Effector CD4-positive, alpha-beta T cell (primary cell): ENCODE results near the gene DOC2B.
"Not testable (repeated sequence)": the region's sequence is repeated elsewhere in the genome, so short reads cannot be mapped to it uniquely, and the experiment has no call there.

Source experiments
- DNase-seq: peaks from one replicate; pipeline ENCODE4 v3.0.0-alpha.2; 2020

The DOC2B gene

DNA sequence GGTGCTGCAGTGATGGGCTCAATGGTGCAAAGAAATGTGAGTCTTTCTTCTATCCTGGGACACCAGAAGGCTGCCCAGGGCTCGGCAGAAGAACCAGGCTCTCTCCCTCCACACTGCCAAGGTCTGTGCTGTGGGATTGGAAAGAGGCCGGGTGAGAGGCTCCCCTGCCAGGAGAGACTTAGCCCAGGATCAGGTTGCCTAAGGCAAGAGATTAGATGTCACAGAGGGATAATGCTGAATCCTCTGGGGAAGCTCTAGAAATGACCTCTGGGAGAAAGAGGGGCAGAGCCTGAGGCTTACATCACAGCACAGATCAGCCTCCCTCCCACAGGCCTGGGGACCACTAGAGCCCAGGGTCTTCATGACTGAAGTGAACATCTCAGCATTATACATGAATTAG lies 5.7 kb upstream of the DOC2B start:
- no peak for DNase-seq

DNA sequence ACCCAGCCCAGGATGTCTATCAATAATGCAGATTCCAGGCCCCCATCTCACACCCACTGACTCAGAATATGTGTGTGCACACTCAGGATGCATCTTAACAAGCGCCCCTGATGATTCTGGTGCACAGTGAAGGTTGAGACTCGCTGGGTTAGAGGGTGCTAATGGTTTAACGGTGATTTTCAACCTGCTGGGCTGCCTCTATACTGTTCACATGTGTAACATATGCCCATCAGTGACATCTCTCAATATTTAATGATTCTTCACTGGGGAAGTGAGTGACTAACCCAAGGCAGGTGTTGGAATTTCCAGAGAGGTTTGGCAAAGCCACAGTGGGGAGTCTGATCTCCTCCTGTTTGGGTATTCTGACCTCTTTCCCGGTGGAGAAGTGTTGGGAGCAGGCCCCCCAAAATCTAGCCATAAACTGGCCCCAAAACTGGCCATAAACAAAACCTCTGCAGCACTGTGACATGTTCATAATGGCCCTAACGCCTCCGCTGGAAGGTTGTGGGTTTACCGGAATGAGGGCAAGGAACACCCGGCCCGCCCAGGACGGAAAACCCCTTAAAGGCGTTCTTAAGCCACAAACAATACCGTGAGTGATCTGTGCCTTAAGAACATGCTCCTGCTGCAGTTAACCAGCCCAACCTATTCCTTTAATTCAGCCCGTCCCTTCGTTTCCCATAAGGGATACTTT lies 4.1 kb upstream of the DOC2B start:
- no peak for DNase-seq

DNA sequence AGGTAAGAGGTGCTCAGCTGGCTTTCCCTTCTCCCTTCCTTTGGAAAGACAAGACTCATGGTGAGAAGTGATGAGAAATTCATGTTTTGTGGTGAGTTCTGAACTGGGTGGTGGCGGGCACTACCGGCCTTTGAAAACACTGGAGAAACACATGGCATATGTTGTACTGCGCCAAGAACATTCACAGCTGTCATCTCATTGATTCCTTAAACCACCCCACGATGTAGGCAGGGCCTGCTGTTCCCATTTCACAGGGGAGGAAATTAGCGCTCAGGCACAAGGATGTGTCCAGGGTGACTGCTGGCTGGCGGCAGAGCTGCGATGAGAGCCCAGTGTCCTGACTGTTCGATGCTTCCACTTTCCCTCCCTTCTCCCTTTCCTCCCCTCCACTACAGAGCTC lies 1.6 kb upstream of the DOC2B start:
- no peak for DNase-seq

DNA sequence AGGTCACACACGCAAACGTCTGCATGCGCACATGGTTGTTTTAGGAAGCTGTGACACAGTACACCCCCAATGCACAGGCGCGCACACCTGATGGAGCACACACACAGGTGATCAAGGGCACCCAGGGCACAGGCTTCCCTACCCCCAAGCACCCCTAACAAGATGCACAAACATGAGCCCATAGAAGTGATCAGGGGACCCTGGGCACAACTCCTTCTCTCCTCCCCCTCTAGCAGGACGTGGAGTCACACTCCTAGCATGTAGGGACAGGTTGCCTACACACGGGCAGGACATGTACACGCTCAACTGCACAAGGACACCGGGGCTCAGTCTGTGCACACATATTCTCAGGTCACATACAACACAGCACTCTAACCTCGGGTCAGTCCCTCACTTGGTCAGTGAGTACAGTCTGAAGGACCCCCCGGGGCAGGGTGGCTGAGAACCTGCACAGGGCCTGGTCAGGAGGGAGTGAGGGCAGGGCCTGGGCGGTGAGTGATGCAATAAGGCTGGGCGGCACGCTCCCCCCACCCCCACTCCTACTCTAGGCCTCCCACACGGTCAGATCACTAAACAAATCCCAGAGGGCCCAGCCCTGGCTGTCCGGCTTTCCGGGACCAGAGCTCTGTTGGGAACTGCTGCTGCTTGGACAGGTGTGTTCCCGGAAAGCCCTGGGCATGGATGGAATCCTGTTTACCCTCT lies 751 bp upstream of the DOC2B start:
- DNase-seq, result no peak

DNA sequence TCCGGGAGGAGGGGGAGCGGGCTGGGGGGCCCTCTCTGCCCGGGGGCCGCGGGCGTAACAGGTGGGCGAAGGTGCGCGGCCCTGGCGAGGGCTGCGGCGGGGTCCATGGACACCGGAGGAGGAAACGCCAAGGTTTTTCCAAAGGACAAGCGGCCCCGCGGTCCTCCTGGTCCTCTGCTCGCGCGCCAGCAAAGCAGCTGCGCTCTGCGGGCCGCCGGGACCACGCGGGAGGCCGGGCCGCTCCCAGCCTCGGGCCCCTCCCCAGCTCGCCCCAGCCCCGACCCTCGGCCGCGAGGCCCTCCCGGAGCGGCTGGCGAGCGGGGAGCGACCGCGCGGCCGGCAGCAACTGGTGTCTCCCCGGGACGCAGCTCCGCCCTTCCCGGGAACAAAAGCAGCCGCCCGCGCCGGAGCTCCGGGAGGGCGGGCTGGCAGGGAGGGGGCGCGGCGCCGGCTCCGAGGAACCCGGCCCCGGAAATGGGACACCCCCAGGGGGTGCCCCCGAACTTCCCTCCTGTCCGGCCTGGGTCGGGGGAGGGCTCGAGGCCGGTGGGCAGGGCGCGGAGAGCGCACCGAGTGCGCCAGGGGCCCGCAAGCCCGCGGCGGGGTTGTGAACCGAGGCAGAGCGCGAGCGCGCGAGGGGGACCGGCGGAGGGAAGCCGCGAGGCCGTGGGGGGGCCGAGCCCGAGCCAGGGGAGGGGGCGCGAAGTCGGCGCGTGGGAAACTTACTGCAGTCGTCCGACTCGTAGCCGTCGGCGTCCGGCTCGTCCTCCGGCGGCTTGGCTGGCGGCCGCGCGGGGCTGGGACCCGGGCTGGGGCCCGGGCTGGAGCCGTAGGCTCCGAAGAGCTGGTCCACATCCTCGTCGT lies 837 bp downstream of the DOC2B start:
- DNase-seq, result no peak

DNA sequence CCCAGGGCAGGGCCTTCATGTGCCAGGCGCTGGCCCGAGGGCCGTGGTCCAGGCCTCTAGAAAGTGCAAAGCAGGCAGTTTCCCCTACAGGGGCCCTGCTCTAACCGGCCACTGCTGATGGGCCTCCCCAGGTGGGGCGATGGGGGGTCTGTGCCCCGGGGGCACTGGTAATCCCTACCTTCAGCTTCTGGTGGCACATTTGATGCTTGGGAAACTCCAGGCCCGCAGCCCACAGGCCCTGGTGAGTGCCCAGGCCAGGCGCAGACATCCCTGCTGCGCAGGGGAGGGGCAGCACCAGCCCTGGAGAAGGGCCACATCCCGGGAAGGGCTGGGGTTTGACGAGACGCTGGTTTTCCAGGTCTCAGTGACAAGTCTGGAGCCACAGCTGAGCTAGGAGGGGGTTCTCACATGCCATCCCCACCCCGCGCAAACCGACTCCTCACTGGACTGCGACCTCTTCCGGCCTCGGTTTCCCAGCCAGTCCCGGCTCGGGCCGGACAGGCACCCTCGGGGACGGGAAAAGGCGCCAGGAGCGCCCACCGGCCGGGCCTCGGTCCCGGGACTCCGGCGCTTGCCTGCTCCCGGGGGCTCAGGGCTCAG lies 1.6 kb downstream of the DOC2B start:
- DNase-seq, result no peak

DNA sequence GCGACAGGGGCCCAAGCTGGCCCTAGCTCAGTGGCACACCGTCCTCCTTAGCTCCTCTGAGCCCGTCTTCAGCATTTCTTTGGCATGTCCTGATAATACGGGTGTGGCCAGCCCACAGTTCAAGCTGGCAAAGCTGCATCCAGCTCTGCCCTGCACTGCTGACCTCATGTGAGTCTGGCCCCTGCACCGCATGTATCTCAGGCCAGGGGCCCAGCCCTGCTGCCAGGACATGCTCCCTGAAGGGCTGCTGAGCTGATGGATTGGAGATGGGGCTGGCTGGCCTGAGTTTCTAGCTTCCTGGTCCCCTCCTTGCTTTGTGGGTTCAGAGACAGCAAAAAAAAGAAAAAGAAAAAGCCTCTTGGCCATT lies 2.4 kb downstream of the DOC2B start:
- DNase-seq, result no peak

DNA sequence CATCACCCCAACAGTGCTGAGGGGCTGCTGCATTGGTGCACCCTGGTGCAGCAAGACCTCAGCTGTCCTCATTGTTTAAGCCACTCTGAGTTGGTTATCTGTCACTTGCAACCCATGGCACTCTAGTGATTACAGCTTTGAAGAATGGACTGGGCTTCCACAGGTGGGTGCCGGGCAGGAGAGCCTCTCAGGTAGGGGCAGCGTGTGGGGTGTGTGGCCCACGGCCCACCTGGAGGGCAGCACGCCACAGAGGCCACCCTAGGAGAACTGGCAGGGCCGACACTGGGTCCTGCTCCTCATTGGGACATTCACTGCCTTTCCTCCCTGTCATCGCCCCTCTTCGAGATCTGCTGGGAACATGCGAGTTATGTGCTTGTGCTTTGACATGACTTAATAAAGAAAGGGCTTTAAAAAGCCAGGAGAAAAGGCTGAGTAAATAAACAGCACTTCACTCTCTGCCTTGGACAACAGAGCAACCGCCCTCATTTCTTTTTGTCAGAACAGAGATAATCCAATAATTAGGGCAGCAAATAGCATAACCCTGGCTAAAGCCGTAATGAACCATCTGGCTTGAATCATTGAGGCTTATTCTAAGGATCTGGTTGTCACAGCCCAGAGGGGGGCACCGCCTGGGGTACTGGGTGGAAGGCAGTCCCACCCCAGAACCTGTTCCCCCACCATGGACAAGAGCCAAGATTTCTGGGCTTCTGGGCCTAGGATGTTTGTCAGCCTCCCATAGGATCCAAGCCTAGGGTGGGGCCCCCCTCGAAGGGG lies 3.0 kb downstream of the DOC2B start:
- no peak for DNase-seq

DNA sequence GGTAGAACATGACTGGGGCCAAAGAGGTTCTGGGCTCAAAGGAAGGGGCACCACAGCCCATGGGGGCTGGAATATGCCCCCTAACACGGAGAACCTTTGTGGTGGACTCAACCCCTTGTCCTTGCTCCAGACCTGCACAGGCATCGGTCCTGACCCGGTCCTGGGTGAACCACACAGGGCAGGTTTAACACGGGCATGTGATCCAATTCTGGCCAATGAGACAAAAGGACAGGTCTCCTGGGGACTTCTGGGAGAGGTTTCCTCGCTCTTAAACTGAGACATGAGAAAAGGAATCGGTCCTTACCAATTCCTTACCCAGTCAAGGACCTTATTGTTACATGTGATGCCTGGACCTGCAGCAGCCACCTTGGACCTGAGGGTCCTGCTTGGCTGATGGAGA lies 3.7 kb downstream of the DOC2B start:
- no peak for DNase-seq

DNA sequence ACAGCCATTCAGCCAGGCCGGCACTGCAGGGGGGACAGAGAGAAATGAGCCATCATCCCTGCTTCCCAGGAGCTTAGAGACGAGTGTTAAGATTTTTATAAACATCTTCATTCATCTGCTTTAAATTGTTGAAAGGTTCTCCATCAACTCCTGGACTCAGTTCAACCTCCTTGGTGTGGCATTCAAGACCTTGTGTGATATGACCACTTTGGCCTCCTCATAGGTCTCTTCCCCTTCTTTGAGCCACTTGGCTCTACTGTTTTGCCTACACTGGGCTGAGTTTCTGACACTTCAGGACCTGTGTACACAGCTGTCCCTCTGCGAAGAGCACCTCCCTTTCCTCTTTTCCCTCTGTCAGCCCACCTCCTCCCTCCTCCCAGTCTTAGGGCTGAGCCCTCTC lies 4.3 kb downstream of the DOC2B start:
- no peak for DNase-seq

DNA sequence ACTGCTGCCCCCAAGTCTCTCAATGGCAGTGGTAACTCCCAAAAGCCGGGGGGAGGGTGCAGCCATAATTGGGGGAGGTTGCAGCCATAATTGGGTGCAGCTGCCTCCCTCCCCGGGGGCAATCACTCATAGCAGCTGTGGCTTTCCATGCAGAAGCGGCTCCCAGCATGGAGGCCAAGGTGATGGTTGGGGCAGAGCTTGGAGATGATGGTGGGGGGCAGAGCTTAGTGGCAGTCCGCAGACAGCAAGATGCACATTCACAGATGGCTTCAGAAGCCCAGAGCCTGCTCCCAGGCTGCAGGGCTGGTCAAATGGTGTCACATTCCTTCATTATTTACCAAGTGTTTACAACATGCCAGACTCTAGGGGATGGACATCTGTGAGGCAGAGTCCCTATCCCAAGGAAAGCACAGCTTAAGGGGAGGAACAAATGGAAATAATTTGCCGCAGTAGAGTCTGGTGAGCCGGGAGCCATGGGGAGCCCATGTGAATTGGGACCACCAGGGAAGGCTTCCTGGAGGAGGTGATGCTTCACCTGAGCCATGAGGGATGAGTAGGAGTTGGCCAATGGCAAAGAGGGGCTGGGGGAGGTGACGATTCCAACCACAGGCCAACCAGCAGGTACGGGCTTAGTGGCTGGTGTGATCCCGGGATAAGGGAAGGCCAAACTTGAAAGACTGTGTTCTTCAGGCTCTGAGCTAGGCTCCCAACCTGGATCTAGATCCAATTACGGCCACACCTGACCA lies 8.1 kb downstream of the DOC2B start:
- DNase-seq, result no peak

DNA sequence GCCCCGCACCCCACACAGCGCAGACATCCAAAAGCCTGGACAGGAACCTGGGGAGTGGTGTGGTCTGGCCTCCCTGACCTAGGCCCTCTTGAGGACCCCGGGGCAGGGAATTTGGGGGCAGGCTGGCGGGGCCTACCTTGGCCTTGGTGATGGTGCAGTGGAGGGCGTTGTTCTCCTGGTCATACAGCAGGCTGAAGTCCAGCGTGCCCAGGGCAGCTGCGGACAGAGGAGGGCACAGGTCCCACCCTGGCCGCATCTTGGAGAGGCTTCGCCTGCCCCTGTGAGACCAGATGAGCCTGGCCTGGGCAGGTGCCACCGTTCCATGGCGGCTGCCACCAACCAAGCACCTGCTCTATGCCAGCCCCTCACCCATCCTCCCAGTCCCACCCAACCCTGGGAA lies 9.0 kb downstream of the DOC2B start:
- no peak for DNase-seq

DNA sequence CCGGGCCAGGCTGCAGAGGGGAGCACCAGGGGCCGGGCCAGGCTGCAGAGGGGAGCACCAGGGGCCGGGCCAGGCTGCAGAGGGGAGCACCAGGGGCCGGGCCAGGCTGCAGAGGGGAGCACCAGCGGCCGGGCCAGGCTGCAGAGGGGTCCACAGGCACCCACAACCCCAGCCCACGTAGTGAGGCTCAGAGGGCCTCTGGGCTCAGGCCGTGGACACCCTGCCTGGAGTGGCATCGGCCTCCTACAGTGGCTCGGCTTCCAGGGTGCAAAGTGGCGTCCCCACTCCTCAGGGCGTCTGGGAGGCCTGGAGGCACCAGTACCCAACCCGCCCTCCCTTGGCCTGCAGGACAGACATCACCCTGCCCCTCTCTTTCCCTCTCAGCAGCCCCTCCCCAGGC lies 9.6 kb downstream of the DOC2B start:
- no peak for DNase-seq

DNA sequence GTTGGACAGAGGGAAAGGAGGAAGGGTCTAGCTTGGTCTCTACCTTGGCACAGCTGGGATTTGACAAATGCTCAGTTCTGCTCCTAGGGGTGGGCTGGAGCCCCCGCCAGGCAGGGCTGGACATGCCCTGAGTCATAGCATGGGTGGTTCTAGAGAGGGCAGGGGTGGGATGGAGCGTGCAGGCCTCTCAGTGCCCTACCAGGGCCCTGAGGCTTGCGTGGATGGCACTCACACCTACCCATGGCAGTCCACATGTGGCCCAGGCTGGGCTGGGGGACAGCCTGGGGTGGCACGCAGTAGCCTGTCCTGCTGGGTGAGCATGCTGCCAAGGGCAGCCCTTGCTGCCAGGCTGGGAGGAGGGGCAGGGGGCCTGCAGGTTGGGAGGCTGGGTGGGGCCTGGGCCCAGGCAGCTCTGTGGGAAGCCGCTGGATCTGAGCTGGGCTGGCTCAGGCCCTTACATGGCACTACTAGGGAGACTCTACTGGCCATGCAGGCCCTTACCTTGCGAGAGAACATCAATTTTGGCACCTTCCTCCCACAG lies 11.2 kb downstream of the DOC2B start:
- no peak for DNase-seq

DNA sequence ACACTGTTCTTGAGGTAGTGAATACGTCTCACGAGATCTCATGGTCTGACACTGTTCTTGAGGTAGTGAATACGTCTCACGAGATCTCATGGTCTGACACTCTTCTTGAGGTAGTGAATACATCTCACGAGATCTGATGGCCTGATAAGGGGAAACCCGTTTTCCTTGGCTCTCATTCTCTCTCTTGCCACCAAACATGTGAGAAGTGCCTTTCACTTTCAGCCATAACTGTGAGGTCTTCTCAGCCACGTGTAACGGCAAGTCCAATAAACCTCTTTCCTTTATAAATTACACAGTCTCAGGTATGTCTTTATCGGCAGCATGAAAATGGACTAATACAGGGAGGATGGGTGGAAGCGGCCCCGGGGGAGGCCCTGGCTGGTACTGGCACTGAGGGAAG lies 12.8 kb downstream of the DOC2B start:
- DNase-seq, result not testable (repeated sequence)

DNA sequence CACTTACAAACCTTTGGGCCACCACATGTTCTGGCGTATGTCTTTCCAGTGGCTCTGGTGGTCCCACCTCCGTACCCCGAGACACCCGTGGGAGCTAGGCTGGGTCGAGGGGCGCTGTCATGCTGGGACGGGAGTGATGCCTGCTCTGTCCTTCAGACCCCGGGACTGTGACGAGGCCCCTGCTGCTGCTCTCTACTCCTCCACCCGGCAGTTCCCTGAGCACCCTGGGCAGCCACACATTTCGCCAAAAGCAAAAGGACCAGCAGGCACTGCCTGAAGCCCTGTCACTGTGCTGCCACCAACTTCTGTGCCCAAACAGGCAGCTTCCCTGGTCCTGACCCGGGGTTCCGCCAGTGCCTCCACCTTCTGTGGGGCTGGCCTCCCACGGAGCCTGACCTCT lies 15.5 kb downstream of the DOC2B start:
- DNase-seq, result no peak

DNA sequence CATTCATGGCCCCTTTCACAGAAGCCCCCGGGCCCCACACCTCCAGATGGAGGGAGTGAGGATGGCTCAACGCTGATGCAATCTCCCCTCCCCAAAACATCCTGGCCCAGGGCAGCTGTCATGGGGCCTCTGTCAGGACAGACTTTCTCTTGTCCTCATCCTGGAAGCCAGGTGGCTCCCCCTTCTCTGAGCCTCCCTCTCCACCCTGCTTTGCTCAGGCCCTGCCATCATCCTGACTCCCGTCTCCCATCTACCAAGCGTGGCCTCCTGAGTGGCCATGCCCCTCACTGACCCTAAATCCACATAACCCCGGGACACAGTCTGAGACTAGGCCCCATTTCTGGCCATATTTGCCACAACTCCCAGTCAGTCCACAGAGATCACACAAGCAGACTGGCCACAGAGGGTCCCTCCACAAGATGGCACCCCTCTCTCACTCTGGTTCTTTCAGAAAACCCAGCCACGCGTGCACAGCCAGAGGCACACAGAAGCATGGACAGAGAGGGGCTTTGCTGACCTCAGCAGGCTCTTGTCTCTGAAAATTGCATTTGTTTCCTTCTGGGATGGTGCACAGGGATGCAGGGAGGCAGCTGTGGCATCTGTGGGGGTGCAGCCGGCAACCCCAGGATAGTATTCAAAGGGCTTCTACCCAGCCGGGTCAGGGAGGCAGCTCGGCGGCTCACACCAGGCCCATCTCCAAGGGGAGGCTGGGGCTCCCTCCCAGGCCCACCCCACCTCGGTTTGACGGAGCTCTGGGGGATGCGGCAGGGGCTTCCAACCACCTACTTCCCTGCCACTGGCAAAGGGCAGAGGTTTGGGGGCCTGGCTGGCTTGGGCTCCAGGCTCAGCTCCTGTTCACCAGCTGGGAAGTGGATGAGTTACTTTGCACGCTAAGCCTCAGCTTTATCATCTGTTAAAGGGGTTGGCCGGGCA lies 16.9 kb downstream of the DOC2B start:
- DNase-seq, result no peak

DNA sequence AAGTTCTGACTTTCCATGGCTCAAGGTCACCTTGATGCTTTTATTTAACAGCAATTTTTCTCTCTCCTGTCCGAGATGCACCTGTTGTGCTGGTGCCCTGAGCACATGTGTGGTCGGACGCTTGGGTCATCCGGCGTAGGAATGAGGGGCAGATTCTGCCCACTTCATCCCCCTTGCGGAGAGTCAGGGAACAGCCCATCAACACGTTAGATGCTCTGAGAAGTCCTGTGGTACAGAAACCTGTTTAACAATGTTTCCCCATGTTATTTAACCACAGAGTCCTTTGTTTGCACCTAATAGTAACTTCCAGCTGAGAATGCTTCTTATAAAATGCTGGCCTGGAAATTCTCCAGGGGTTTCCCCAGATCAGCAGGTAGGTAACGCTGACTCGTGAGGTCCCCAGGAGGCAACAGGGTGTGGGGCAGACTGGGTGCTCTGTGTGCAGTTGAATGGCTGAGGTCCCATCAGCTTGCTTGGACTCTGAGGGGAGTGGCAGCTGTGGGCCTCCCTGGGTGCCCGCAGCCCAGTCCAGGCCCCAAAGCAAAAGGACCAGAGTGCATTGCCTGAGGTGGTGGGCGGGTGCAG lies 17.8 kb downstream of the DOC2B start:
- DNase-seq, result no peak

DNA sequence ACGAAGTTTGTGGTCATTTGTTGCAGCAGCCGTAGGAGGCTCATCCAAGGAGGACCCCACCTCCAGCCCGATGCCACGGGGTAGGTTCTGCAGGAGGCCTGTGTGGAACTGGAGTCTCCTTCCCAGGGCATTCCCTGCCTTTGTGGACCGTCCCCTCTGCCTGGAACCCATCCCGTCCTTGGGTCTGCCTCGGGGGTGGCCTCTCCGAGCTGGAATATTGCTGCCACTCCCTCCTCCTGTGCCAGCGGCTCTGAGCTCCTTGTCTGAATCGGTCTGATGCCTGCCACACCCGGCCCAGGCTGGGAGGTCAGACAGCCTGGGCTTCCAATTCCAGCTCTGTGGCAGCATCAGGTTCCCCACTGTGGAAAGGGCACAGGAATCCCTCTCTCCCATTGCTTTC lies 18.8 kb downstream of the DOC2B start:
- no peak for DNase-seq

DNA sequence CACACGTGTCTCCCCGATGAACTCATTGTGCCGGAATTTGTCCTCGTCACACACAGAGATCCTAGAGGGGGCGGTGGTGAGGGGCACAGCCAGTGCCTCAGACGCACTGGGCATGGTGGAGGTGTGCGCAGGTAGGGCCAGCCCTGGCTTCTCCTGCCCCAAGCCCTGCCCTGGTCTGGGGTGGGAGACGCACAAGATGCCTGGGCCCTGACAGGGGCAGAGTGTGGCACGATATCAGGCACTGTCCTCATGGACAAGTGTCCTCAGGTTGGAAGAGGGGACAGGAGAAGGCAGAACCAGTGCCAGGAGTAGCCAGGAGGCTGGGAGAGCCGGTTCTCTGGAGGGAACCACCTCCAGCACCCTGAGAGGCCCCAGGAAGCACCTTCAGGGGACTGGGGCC lies 20.0 kb downstream of the DOC2B start:
- DNase-seq, result no peak
